HAP-1 (cell line): ENCODE measurements around the gene P2RY10.
"Not testable (repeated sequence)": the region's sequence is repeated elsewhere in the genome, so short reads cannot be mapped to it uniquely, and the experiment has no call there.

Experiments used
- DNase-seq, 2 experiments: peaks; one replicate each; pipeline ENCODE4 v3.0.0-alpha.2; 2016 to 2020; ENCODE audit warnings: low spot score in 2 of 2
- H3K27me3 ChIP-seq: fragments of 250-450 bp; sonication (Bioruptor Pico); 2 replicates; pipeline ENCODE4 v1.5.1; 2020; ENCODE audit warnings: low read depth, mild to moderate bottlenecking, moderate library complexity
- H3K36me3 ChIP-seq: fragments of 250-450 bp; sonication (Bioruptor Pico); replicated peaks from 2 replicates; pipeline ENCODE4 v1.5.1; 2020; ENCODE audit warnings: mild to moderate bottlenecking
- H3K4me1 ChIP-seq: fragments of 250-450 bp; sonication (Bioruptor Pico); 2 replicates; pipeline ENCODE4 v1.5.1; 2020; ENCODE audit warnings: mild to moderate bottlenecking
- H3K4me3 ChIP-seq: fragments of 250-450 bp; sonication (Bioruptor Pico); 2 replicates; pipeline ENCODE4 v1.5.1; 2020; ENCODE audit warnings: mild to moderate bottlenecking, moderate library complexity
- H3K9me3 ChIP-seq: fragments of 250-450 bp; sonication (Bioruptor Pico); 2 replicates; pipeline ENCODE4 v1.5.1; 2020; ENCODE audit warnings: mild to moderate bottlenecking, moderate library complexity
- in situ Hi-C: fragments of 300-500 bp; cut with MboI; formaldehyde crosslinking; loops from 3 replicates; pipeline ENCODE4 v1.14.3; 2020; ENCODE audit warnings: low sequenced_read_pairs, inconsistent platforms, mixed read lengths

Gene P2RY10

GRCh38 chrX:78964598-78964997 is 19.4 kb downstream of the P2RY10 start:
- H3K4me3 ChIP-seq = no peak overlapping the region
- H3K27me3 ChIP-seq = no peaks in the 10 kb centered on the region
- no peak for DNase-seq
- in situ Hi-C loops = no loop called here
- H3K36me3 ChIP-seq = no peaks in the 10 kb centered on the region
- no peaks in the 10 kb centered on the region for H3K4me1 ChIP-seq
- no peaks in the 10 kb centered on the region; the same call in 1 of the 2 replicates for H3K9me3 ChIP-seq

GRCh38 chrX:78979789-78980464 is 34.7 kb downstream of the P2RY10 start:
- Histone ChIP-seq H3K27me3 (no peaks in the 10 kb centered on the region), H3K4me1 (no peaks in the 10 kb centered on the region), H3K4me3 (no peak overlapping the region), H3K9me3 (no peaks in the 10 kb centered on the region), H3K36me3 (no peaks in the 10 kb centered on the region)
- in situ Hi-C loops = no loop called here
- DNase-seq = no peak

- Histone ChIP-seq H3K4me1 (no peaks in the 10 kb centered on the region), H3K36me3 (no peaks in the 10 kb centered on the region), H3K4me3 (no peak overlapping the region), H3K27me3 (no peaks in the 10 kb centered on the region), H3K9me3 (no peaks in the 10 kb centered on the region)
- in situ Hi-C loops = no loop called here
- no peak for DNase-seq
These were observed 44.2 kb downstream of the P2RY10 start for GRCh38 chrX:78989349-78989748.

GRCh38 chrX:78997870-78998558 is 52.8 kb downstream of the P2RY10 start:
- Histone ChIP-seq H3K9me3 (no peaks in the 10 kb centered on the region), H3K36me3 (no peaks in the 10 kb centered on the region), H3K4me3 (no peak overlapping the region), H3K27me3 (no peaks in the 10 kb centered on the region), H3K4me1 (no peaks in the 10 kb centered on the region)
- in situ Hi-C loops = no loop called here
- DNase-seq = no peak

- H3K27me3 ChIP-seq, H3K9me3 ChIP-seq, in situ Hi-C loops, H3K4me3 ChIP-seq, H3K36me3 ChIP-seq, H3K4me1 ChIP-seq, DNase-seq: not testable (repeated sequence)
These were observed 62.3 kb downstream of the P2RY10 start for GRCh38 chrX:79007540-79007939.
